ENCODE results near the gene TJP3.

Gene TJP3

GRCh38 chr19:3716147-3716668 is 8.0 kb downstream of the TJP3 start:
- DNase-seq, result no peak

- DNase-seq, result no peak
Observed at GRCh38 chr19:3719868-3720267, 11.7 kb downstream of the TJP3 start.

- no peak for DNase-seq
Observed at GRCh38 chr19:3720349-3720917, 12.2 kb downstream of the TJP3 start.

- DNase-seq, result peak; percentile 62 to 87
Observed at GRCh38 chr19:3721131-3721886, 13.1 kb downstream of the TJP3 start.

GRCh38 chr19:3721887-3722442 is 13.8 kb downstream of the TJP3 start:
- no peak for DNase-seq

GRCh38 chr19:3722443-3723109 is 14.4 kb downstream of the TJP3 start:
- DNase-seq, result no peak

- DNase-seq, result no peak
Observed at GRCh38 chr19:3723110-3723488, 14.9 kb downstream of the TJP3 start.

- no peak for DNase-seq
Observed at GRCh38 chr19:3723883-3724282, 15.7 kb downstream of the TJP3 start.

- DNase-seq, result no peak
Observed at GRCh38 chr19:3725121-3725520, 16.9 kb downstream of the TJP3 start.

GRCh38 chr19:3725640-3726310 is 17.6 kb downstream of the TJP3 start:
- DNase-seq, result no peak

- no peak for DNase-seq
Observed at GRCh38 chr19:3730457-3730958, 22.3 kb downstream of the TJP3 start.

GRCh38 chr19:3732108-3732507 is 23.9 kb downstream of the TJP3 start:
- no peak for DNase-seq

GRCh38 chr19:3733549-3734309 is 25.5 kb downstream of the TJP3 start:
- no peak for DNase-seq

GRCh38 chr19:3734310-3734600 is 26.1 kb downstream of the TJP3 start:
- DNase-seq, result no peak

GRCh38 chr19:3736106-3736724 is 28.0 kb downstream of the TJP3 start:
- no peak for DNase-seq

- no peak for DNase-seq
Observed at GRCh38 chr19:3737487-3738205, 29.5 kb downstream of the TJP3 start.

- DNase-seq, result no peak
Observed at GRCh38 chr19:3738477-3739220, 30.5 kb downstream of the TJP3 start.

- no peak for DNase-seq
Observed at GRCh38 chr19:3740431-3740830, 32.2 kb downstream of the TJP3 start.

- peak in 1 of 2 donors; percentile 27 for DNase-seq
Observed at GRCh38 chr19:3743486-3743885, 35.3 kb downstream of the TJP3 start.

GRCh38 chr19:3745363-3746045 is 37.3 kb downstream of the TJP3 start:
- DNase-seq, result no peak
